HepG2 (cell line): Measurements from ENCODE around the gene RETN. TPM values are rescaled to one million over a fixed set of nuclear protein-coding genes. Genes with fewer than 3 reads are reported as not detected.

Experiments
- GATAD2A ChIP-seq: IDR thresholded peaks from 2 replicates; pipeline ENCODE4 v1.6.1; 2016
- HNF1B ChIP-seq: sonication (generic); formaldehyde crosslinking; IDR thresholded peaks from 2 replicates; pipeline ENCODE4 v1.5.1; 2020; ENCODE audit warnings: mild to moderate bottlenecking, moderate library complexity, missing genetic modification reagents
- HNRNPLL ChIP-seq: fragments of 200-400 bp; formaldehyde crosslinking; IDR thresholded peaks from 2 replicates; pipeline ENCODE4 v1.6.1; 2017; ENCODE audit warnings: mild to moderate bottlenecking, low read depth, low read length; ENCODE audit not compliant: poor library complexity, severe bottlenecking
- MAFF ChIP-seq: IDR thresholded peaks from 2 replicates; pipeline ENCODE4 v1.6.1; 2011; ENCODE audit warnings: low read depth, low read length, improper control_type of control experiment
- MBNL3 ChIP-seq: fragments of 250-450 bp; sonication (Bioruptor Pico); conservative IDR thresholded peaks from 2 replicates; pipeline ENCODE4 v1.8.0; 2022; ENCODE audit warnings: mild to moderate bottlenecking, inconsistent platforms
- MED8 ChIP-seq: sonication (generic); formaldehyde crosslinking; IDR thresholded peaks from 2 replicates; pipeline ENCODE4 v1.8.1; 2023; ENCODE audit warnings: mild to moderate bottlenecking, missing genetic modification reagents; ENCODE audit not compliant: insufficient replicate concordance
- MNT ChIP-seq: fragments of 450-650 bp; IDR thresholded peaks from 2 replicates; pipeline ENCODE4 v1.6.1; 2016
- NFYB ChIP-seq: sonication (generic); formaldehyde crosslinking; IDR thresholded peaks from 2 replicates; pipeline ENCODE4 v1.4.0; 2020; ENCODE audit warnings: missing genetic modification reagents
- PLRG1 ChIP-seq: fragments of 450-650 bp; conservative IDR thresholded peaks from 2 replicates; pipeline ENCODE4 v1.6.1; 2016
- TERF1 ChIP-seq: sonication (generic); formaldehyde crosslinking; IDR thresholded peaks from 2 replicates; pipeline ENCODE4 v1.8.0; 2022; ENCODE audit warnings: mild to moderate bottlenecking, missing genetic modification reagents, moderate library complexity
- TFDP1 ChIP-seq: IDR thresholded peaks from 2 replicates; pipeline ENCODE4 v1.6.1; 2016; ENCODE audit warnings: missing compliant biosample characterization, missing genetic modification reagents, borderline replicate concordance
- THAP8 ChIP-seq: sonication (generic); formaldehyde crosslinking; IDR thresholded peaks from 2 replicates; pipeline ENCODE4 v1.5.1; 2020; ENCODE audit warnings: missing genetic modification reagents, mild to moderate bottlenecking, borderline replicate concordance
- TOPORS ChIP-seq: sonication (generic); formaldehyde crosslinking; IDR thresholded peaks from 2 replicates; pipeline ENCODE4 v1.8.0; 2023; ENCODE audit warnings: mild to moderate bottlenecking, missing genetic modification reagents
- TP53 ChIP-seq: sonication (generic); formaldehyde crosslinking; conservative IDR thresholded peaks from 2 replicates; pipeline ENCODE4 v1.4.0; 2020; ENCODE audit warnings: missing genetic modification reagents
- U2AF1 ChIP-seq: fragments of 200-400 bp; formaldehyde crosslinking; optimal IDR thresholded peaks from 2 replicates; pipeline ENCODE3; 2017; ENCODE audit warnings: mild to moderate bottlenecking, low read depth, low read length
- ZNF281 ChIP-seq: sonication (generic); formaldehyde crosslinking; IDR thresholded peaks from 2 replicates; pipeline ENCODE4 v1.4.0; 2020; ENCODE audit warnings: missing genetic modification reagents, borderline replicate concordance
- ZNF432 ChIP-seq: sonication (generic); formaldehyde crosslinking; IDR thresholded peaks from 2 replicates; pipeline ENCODE4 v1.5.0; 2020; ENCODE audit warnings: missing genetic modification reagents, mild to moderate bottlenecking, borderline replicate concordance
- ZNF724P ChIP-seq: sonication (generic); formaldehyde crosslinking; IDR thresholded peaks from 2 replicates; pipeline ENCODE4 v1.8.0; 2022; ENCODE audit warnings: missing genetic modification reagents, borderline replicate concordance
- ZNF781 ChIP-seq: sonication (generic); formaldehyde crosslinking; IDR thresholded peaks from 2 replicates; pipeline ENCODE4 v1.5.1; 2020; ENCODE audit warnings: borderline replicate concordance, mild to moderate bottlenecking, missing genetic modification reagents; ENCODE audit errors: not compliant biosample characterization
- polyA plus RNA-seq, 8 experiments: library from polyadenylated mRNA; depleted of rRNA in 3 of 8; stranded (reverse) in 7 of 8; unstranded in 1 of 8; fragments of >200 nt; fragmentation: Illumina TruSeq in 4 of 8; extraction: Trizol in 4 of 8; gene quantifications; 2 replicates each; pipeline versions ENCODE4 v1.2.1 to v1.2.3, GENCODE V29; 2011 to 2016; ENCODE audit warnings: low read depth in 4 of 8, missing spikeins in 1 of 8, mixed read lengths in 1 of 8; ENCODE audit not compliant: insufficient read depth in 1 of 8
- total RNA-seq, 5 experiments: library from RNA; depleted of rRNA; stranded (reverse); fragments of >200 nt; fragmentation: Illumina TruSeq; extraction: Trizol; gene quantifications; 2 replicates each; pipeline ENCODE4 v1.2.3, GENCODE V29; 2016; ENCODE audit warnings: low read depth in 1 of 5

The RETN gene
- total and polyA plus RNA-seq, 2 of the 13 experiments (the other 11 are each of a cell fraction or from before 2014, with no cell fraction given), result not detected

- TF ChIP-seq HNF1B (peak; percentile 74), PLRG1 (no peak), MNT (peak; percentile 54), ZNF432 (CRISPR knock-in tag) (no peak), ZNF281 (CRISPR knock-in tag) (no peak), TERF1 (CRISPR knock-in tag) (no peak), TFDP1 (CRISPR knock-in tag) (peak; percentile 90), TP53 (peak; percentile 63; the same call in 1 of the 2 replicates), NFYB (CRISPR knock-in tag) (peak; percentile 99), GATAD2A (CRISPR knock-in tag) (peak; percentile 14; the same call in 1 of the 2 replicates), MBNL3 (CRISPR knock-in tag) (no peak), ZNF724P (no peak), HNRNPLL (peak; percentile 46), THAP8 (no peak), MED8 (CRISPR knock-in tag) (no peak), ZNF781 (CRISPR knock-in tag) (no peak), MAFF (peak; percentile 6; the same call in 1 of the 2 replicates), TOPORS (peak; percentile 27; the same call in 1 of the 2 replicates), U2AF1 (no peak)
These were observed 39.3 kb upstream of the RETN start, which contains the start of the genes PET100 and XAB2 (continued) for GRCh38 chr19:7629347-7630054.
